ENCODE data around the gene AKR1A1. TPM values are rescaled to one million over a fixed set of nuclear protein-coding genes. Genes with fewer than 3 reads are reported as not detected.

The AKR1A1 gene
- polyA plus RNA-seq, 1 experiment = 188 TPM

- ChIA-PET POLR2A (no interaction called here), CTCF (no interaction called here)
- Histone ChIP-seq H3K4me3 (ENCODE audit: low read depth, low read length) (no peak overlapping the region), H3K27me3 (ENCODE audit: control insufficient read depth, insufficient read depth, low read length) (no peaks in the 10 kb centered on the region), H3K36me3 (ENCODE audit: control insufficient read depth, insufficient read depth, low read length) (peaks cover 16% of the 10 kb centered on the region)
- TF ChIP-seq, protein P1, sequence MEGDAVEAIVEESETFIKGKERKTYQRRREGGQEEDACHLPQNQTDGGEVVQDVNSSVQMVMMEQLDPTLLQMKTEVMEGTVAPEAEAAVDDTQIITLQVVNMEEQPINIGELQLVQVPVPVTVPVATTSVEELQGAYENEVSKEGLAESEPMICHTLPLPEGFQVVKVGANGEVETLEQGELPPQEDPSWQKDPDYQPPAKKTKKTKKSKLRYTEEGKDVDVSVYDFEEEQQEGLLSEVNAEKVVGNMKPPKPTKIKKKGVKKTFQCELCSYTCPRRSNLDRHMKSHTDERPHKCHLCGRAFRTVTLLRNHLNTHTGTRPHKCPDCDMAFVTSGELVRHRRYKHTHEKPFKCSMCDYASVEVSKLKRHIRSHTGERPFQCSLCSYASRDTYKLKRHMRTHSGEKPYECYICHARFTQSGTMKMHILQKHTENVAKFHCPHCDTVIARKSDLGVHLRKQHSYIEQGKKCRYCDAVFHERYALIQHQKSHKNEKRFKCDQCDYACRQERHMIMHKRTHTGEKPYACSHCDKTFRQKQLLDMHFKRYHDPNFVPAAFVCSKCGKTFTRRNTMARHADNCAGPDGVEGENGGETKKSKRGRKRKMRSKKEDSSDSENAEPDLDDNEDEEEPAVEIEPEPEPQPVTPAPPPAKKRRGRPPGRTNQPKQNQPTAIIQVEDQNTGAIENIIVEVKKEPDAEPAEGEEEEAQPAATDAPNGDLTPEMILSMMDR (IDR thresholded peaks at IDR 0.05; ENCODE audit: insufficient read depth, low read depth, low read length) = no peak
- no peak for DNase-seq (ENCODE audit: low read depth)
Measured at GRCh38 chr1:45615885-45616284, 65.3 kb downstream of the AKR1A1 start.

DNA sequence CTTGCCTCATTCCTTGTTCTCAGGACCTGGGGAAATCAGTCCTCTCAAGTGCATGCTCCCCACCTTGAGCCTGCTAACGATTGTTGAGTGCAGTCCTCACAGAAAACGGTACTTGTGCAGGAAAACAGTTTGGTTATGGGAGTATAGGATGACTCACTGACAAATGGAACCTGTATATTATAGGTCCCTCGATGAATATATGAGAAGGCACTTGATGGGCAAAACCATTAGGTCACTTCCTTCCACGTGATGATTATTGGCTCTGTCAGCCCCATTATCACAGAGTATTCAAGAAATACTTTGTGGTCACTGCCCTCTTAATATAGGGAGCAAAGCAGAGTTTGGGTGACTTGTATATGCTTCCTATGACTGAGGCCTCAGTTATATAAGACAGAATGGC lies 67.0 kb downstream of the AKR1A1 start:
- peaks cover 16% of the 10 kb centered on the region for H3K36me3 ChIP-seq (ENCODE audit: control insufficient read depth, insufficient read depth, low read length)
- TF ChIP-seq, protein P1 (IDR thresholded peaks at IDR 0.05; ENCODE audit: insufficient read depth, low read depth, low read length) = no peak
- ChIA-PET POLR2A (no interaction called here), CTCF (no interaction called here)
- no peak for DNase-seq (ENCODE audit: low read depth)
- H3K27me3 ChIP-seq (ENCODE audit: control insufficient read depth, insufficient read depth, low read length) = no peaks in the 10 kb centered on the region
- no peak overlapping the region for H3K4me3 ChIP-seq (ENCODE audit: low read depth, low read length)

DNA sequence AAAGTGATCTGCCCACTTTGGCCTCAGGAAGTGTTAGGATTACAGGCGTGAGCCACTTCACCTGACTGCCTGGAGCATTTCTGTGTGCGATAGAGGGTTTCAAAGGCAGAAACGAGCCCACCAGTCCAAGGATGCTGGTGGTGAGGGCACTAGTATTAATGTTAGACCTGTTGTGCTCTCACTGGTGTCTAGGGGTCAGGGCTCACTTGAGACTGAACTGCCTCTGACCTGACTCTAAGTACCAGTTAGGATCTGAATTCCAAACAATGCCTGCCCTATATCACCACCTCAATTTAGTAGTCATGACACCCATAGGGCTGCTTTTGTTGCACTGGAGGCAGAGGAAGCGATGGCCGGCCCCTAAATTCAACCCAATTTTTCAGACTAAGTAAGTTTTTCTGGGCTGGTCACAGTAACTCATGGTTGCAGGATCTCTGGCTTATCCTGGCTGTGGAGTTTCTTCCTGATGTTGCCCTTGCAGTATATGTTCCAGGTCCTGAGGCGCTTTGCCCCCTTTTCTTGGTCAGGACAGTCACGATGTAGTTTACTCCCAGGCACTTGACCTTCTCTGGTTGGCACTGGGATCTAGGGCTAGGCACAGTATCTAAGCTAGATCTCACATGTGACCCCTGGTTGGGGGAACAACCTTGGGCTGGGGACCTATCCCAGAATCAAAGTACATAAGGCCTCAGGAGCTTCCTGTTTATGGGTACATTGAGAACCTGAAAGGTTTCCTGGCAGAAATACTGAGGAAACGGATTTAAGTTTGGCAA lies 68.7 kb downstream of the AKR1A1 start:
- peaks cover 16% of the 10 kb centered on the region for H3K36me3 ChIP-seq (ENCODE audit: control insufficient read depth, insufficient read depth, low read length)
- POLR2A ChIA-PET = no interaction called here
- TF ChIP-seq, protein P1 (IDR thresholded peaks at IDR 0.05; ENCODE audit: insufficient read depth, low read depth, low read length) = no peak
- CTCF ChIA-PET = no interaction called here
- DNase-seq (ENCODE audit: low read depth) = no peak
- H3K4me3 ChIP-seq (ENCODE audit: low read depth, low read length) = no peak overlapping the region
- no peaks in the 10 kb centered on the region for H3K27me3 ChIP-seq (ENCODE audit: control insufficient read depth, insufficient read depth, low read length)

Small RNA genes within 50 kb of the gene (small RNA-seq; reads per million reads assigned to genes)
- gene AL355480.1 (ENCODE audit: insufficient read length, low read depth, low replicate concordance) (not detected), gene AL355480.2 (ENCODE audit: insufficient read length, low read depth, low replicate concordance) (not detected), gene AL355480.3 (ENCODE audit: insufficient read length, low read depth, low replicate concordance) (not detected), gene AL355480.4 (ENCODE audit: insufficient read length, low read depth, low replicate concordance) (not detected)

Other genes with a start within 250 kb of the AKR1A1 start
- gene HPDL, start 223.9 kb upstream of the AKR1A1 start, polyA plus RNA-seq (2011; rRNA removed) = 0.38 and 0.56 TPM in 2 replicates
- 12.8 and 19.4 TPM in 2 replicates for gene TOE1, start 210.7 kb upstream of the AKR1A1 start, polyA plus RNA-seq (2011; rRNA removed)
- 7.4 and 11.7 TPM in 2 replicates for gene MUTYH, start 210.4 kb upstream of the AKR1A1 start, polyA plus RNA-seq (2011; rRNA removed)
- gene TESK2, start 59.7 kb upstream of the AKR1A1 start, polyA plus RNA-seq (2011; rRNA removed) = 2.4 and 2.5 TPM in 2 replicates
- gene CCDC163, start 50.8 kb upstream of the AKR1A1 start, polyA plus RNA-seq (2011; rRNA removed) = 1.4 and 1.6 TPM in 2 replicates
- 4.8 and 6.3 TPM in 2 replicates for gene MMACHC, start 50.5 kb upstream of the AKR1A1 start, polyA plus RNA-seq (2011; rRNA removed)
- gene PRDX1, start 28.9 kb upstream of the AKR1A1 start, polyA plus RNA-seq (2011; rRNA removed) = 414 and 752 TPM in 2 replicates
- gene NASP, start 33.2 kb downstream of the AKR1A1 start, polyA plus RNA-seq (2011; rRNA removed) = 42.0 and 43.9 TPM in 2 replicates
- 0.10 and 0.29 TPM in 2 replicates for gene CCDC17, start 73.2 kb downstream of the AKR1A1 start, polyA plus RNA-seq (2011; rRNA removed)
- 42.8 and 62.1 TPM in 2 replicates for gene GPBP1L1, start 135.7 kb downstream of the AKR1A1 start, polyA plus RNA-seq (2011; rRNA removed)
- 37.9 and 62.6 TPM in 2 replicates for gene TMEM69, start 137.4 kb downstream of the AKR1A1 start, polyA plus RNA-seq (2011; rRNA removed)
- 4.4 and 9.6 TPM in 2 replicates for gene IPP, start 199.8 kb downstream of the AKR1A1 start, polyA plus RNA-seq (2011; rRNA removed)

Measured in BJ (cell line).